Measurements from ENCODE around the gene OXT.

Gene OXT

DNA sequence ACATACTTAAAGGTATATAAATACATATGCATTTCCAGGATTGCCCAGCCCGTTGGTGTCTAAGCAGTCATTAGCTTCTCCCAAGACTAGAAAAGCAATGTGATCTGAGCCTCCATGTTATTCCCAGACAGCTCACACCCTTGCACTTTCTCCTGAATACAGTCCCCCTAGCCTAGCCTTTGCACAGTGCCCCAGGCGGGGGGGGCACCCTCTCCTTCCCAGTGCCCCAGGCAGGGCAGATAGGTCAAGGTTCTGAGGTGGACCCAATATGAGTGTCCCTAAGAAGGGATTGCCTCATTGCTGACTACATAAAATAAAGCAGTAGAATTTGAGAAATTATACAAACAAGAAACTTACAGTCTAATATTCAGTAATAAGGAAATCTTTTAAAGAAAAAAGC, 43.4 kb upstream of the OXT start (continued):
- TF ChIP-seq, protein P1, sequence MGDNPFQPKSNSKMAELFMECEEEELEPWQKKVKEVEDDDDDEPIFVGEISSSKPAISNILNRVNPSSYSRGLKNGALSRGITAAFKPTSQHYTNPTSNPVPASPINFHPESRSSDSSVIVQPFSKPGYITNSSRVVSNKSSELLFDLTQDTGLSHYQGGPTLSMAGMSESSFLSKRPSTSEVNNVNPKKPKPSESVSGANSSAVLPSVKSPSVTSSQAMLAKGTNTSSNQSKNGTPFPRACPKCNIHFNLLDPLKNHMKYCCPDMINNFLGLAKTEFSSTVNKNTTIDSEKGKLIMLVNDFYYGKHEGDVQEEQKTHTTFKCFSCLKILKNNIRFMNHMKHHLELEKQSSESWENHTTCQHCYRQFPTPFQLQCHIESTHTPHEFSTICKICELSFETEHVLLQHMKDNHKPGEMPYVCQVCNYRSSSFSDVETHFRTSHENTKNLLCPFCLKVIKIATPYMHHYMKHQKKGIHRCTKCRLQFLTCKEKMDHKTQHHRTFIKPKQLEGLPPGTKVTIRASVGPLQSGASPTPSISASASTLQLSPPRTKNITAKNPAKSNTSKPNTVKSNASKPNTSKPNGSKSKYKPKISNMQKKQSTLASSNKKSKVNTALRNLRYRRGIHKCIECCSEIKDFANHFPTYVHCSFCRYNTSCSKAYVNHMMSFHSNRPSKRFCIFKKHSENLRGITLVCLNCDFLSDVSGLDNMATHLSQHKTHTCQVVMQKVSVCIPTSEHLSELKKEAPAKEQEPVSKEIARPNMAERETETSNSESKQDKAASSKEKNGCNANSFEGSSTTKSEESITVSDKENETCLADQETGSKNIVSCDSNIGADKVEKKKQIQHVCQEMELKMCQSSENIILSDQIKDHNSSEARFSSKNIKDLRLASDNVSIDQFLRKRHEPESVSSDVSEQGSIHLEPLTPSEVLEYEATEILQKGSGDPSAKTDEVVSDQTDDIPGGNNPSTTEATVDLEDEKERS (tag by site-specific recombination; IDR thresholded peaks at IDR 0.05): no peak
- no peak for TF ChIP-seq HOXA7 (CRISPR knock-in tag; IDR thresholded peaks at IDR 0.05; ENCODE audit: borderline replicate concordance)
- TF ChIP-seq ZNF221 (tag by site-specific recombination; IDR thresholded peaks at IDR 0.05; ENCODE audit: borderline replicate concordance): no peak
- no peak for TF ChIP-seq ZNF768 (tag by site-specific recombination; IDR thresholded peaks at IDR 0.05)
- TF ChIP-seq GLIS1 (tag by site-specific recombination; IDR thresholded peaks at IDR 0.05): no peak
- TF ChIP-seq ZNF266 (tag by site-specific recombination; IDR thresholded peaks at IDR 0.05; ENCODE audit: low read depth): no peak
- TF ChIP-seq ZFHX2 (tag by site-specific recombination; conservative IDR thresholded peaks at IDR 0.05): no peak

DNA sequence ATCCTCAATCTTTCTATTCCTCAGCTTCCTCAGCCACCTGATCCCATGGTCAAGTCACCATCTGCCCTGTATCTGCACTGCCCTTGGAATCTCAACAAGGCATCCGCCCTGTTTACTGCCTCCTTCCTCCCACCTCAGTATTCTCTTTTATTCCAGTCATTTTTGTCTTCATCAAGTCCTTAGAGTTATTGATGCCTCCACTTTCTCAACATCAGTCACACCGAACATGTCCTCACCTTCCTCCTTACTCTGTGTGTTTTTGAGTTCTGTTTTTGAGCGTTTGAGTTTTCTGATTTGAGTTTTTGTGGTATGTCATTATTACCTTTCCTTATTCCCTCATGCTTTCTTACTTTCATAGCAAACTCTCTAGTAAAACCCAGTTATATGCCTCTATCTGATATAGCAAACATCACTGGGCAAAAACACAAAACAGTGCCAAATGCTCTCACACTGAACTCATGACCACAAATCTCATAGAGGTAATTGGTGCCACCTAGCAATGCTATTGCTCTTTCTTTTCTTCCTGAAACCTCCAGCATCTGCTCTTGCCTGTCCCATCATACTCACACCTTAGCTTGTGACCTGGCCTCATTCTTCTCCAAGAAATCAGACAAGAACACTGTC, 39.8 kb upstream of the OXT start:
- H3K27ac ChIP-seq (ENCODE audit: extremely low read depth, low read depth, low read length): no peak overlapping the region
- no peaks in the 10 kb centered on the region for H3K9me3 ChIP-seq (ENCODE audit: control insufficient read depth, insufficient read depth, low read depth, low read length)
- H3K4me3 ChIP-seq (ENCODE audit: low read depth, low read length): no peak overlapping the region
- ChIA-PET POLR2A (no interaction called here), CTCF (interaction anchor here (0.9 kb wide), 1 partner anchor 22 kb away, joined by 3 read pairs; no protein-coding TSS in a partner anchor)
- H3K36me3 ChIP-seq (ENCODE audit: control insufficient read depth in 2 of 2, insufficient read depth in 1 of 2, low read length in 2 of 2): peaks cover 47 to 83% of the 10 kb centered on the region in 2 experiments
- TF ChIP-seq ZNF174 (tag by site-specific recombination; IDR thresholded peaks at IDR 0.05) (no peak), ZNF621 (tag by site-specific recombination; IDR thresholded peaks at IDR 0.05) (no peak), ZNF391 (tag by site-specific recombination; IDR thresholded peaks at IDR 0.05; ENCODE audit: borderline replicate concordance, low read depth) (no peak), ZNF792 (tag by site-specific recombination; IDR thresholded peaks at IDR 0.05) (no peak), ZBTB7A (tag by site-specific recombination; IDR thresholded peaks at IDR 0.05; ENCODE audit: low read depth) (no peak)
- TF ChIP-seq, protein P2, sequence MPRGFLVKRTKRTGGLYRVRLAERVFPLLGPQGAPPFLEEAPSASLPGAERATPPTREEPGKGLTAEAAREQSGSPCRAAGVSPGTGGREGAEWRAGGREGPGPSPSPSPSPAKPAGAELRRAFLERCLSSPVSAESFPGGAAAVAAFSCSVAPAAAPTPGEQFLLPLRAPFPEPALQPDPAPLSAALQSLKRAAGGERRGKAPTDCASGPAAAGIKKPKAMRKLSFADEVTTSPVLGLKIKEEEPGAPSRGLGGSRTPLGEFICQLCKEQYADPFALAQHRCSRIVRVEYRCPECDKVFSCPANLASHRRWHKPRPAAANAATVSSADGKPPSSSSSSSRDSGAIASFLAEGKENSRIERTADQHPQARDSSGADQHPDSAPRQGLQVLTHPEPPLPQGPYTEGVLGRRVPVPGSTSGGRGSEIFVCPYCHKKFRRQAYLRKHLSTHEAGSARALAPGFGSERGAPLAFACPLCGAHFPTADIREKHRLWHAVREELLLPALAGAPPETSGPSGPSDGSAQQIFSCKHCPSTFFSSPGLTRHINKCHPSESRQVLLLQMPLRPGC (tag by site-specific recombination; IDR thresholded peaks at IDR 0.05): no peak
- H3K4me1 ChIP-seq (ENCODE audit: control insufficient read depth, insufficient read depth, low read length): no peaks in the 10 kb centered on the region

DNA sequence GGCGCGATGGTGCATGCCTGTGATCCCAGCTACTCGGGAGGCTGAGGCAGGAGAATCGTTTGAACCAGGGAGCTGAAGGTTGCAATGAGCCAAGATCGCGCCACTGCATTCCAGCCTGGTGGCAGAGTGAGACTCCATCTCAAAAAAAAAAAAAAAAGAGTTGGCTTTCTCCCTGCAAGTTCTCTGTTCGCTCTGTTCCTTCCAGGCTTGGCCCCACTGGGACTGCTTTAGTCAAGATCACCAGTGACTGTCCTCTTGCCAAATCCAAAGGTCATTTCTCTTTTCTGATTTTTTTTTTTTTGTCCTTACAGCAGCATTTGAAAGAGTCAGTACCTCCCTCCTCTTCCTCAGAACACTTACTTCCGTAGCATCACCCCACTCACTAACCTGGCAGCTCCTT, 38.8 kb upstream of the OXT start:
- CTCF ChIA-PET: interaction anchor here (0.7 kb wide), 1 partner anchor 1269 kb away, joined by 3 read pairs; no protein-coding TSS in a partner anchor
- no peaks in the 10 kb centered on the region for H3K4me1 ChIP-seq (ENCODE audit: control insufficient read depth, insufficient read depth, low read length)
- H3K9me3 ChIP-seq (ENCODE audit: control insufficient read depth, insufficient read depth, low read depth, low read length): no peaks in the 10 kb centered on the region
- peaks cover 45 to 83% of the 10 kb centered on the region in 2 experiments for H3K36me3 ChIP-seq (ENCODE audit: control insufficient read depth in 2 of 2, insufficient read depth in 1 of 2, low read length in 2 of 2)
- H3K4me3 ChIP-seq (ENCODE audit: low read depth, low read length): no peak overlapping the region
- POLR2A ChIA-PET: no interaction called here
- H3K27ac ChIP-seq (ENCODE audit: extremely low read depth, low read depth, low read length): no peak overlapping the region
- no peak for TF ChIP-seq ZNF394 (tag by site-specific recombination; IDR thresholded peaks at IDR 0.05; ENCODE audit: borderline replicate concordance)
- TF ChIP-seq ZNF747 (tag by site-specific recombination; IDR thresholded peaks at IDR 0.05): no peak
- TF ChIP-seq, protein P3, sequence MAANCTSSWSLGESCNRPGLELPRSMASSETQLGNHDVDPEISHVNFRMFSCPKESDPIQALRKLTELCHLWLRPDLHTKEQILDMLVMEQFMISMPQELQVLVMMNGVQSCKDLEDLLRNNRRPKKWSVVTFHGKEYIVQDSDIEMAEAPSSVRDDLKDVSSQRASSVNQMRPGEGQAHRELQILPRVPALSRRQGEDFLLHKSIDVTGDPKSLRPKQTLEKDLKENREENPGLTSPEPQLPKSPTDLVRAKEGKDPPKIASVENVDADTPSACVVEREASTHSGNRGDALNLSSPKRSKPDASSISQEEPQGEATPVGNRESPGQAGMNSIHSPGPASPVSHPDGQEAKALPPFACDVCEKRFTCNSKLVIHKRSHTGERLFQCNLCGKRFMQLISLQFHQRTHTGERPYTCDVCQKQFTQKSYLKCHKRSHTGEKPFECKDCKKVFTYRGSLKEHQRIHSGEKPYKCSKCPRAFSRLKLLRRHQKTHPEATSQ (tag by site-specific recombination; IDR thresholded peaks at IDR 0.05): no peak
- TF ChIP-seq KLF9 (tag by site-specific recombination; IDR thresholded peaks at IDR 0.05; ENCODE audit: low read depth): no peak
- TF ChIP-seq, protein P4, sequence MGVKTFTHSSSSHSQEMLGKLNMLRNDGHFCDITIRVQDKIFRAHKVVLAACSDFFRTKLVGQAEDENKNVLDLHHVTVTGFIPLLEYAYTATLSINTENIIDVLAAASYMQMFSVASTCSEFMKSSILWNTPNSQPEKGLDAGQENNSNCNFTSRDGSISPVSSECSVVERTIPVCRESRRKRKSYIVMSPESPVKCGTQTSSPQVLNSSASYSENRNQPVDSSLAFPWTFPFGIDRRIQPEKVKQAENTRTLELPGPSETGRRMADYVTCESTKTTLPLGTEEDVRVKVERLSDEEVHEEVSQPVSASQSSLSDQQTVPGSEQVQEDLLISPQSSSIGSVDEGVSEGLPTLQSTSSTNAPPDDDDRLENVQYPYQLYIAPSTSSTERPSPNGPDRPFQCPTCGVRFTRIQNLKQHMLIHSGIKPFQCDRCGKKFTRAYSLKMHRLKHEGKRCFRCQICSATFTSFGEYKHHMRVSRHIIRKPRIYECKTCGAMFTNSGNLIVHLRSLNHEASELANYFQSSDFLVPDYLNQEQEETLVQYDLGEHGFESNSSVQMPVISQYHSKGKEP (tag by site-specific recombination; IDR thresholded peaks at IDR 0.05): no peak
- TF ChIP-seq, protein P5, sequence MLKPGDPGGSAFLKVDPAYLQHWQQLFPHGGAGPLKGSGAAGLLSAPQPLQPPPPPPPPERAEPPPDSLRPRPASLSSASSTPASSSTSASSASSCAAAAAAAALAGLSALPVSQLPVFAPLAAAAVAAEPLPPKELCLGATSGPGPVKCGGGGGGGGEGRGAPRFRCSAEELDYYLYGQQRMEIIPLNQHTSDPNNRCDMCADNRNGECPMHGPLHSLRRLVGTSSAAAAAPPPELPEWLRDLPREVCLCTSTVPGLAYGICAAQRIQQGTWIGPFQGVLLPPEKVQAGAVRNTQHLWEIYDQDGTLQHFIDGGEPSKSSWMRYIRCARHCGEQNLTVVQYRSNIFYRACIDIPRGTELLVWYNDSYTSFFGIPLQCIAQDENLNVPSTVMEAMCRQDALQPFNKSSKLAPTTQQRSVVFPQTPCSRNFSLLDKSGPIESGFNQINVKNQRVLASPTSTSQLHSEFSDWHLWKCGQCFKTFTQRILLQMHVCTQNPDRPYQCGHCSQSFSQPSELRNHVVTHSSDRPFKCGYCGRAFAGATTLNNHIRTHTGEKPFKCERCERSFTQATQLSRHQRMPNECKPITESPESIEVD (tag by site-specific recombination; IDR thresholded peaks at IDR 0.05): no peak
- TF ChIP-seq HOXC10 (CRISPR knock-in tag; IDR thresholded peaks at IDR 0.05): no peak
- TF ChIP-seq, protein P6, sequence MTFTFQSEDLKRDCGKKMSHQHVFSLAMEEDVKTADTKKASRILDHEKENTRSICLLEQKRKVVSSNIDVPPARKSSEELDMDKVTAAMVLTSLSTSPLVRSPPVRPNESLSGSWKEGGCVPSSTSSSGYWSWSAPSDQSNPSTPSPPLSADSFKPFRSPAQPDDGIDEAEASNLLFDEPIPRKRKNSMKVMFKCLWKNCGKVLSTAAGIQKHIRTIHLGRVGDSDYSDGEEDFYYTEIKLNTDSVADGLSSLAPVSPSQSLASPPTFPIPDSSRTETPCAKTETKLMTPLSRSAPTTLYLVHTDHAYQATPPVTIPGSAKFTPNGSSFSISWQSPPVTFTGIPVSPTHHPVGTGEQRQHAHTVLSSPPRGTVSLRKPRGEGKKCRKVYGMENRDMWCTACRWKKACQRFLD (tag by site-specific recombination; IDR thresholded peaks at IDR 0.05): no peak
- TF ChIP-seq ZNF623 (tag by site-specific recombination; IDR thresholded peaks at IDR 0.05): no peak
- no peak for TF ChIP-seq BCL11B (tag by site-specific recombination; IDR thresholded peaks at IDR 0.05; ENCODE audit: low read depth)
